Measurements from ENCODE around the gene WASL. TPM values are rescaled to one million over a fixed set of nuclear protein-coding genes. Genes with fewer than 3 reads are reported as not detected.
"Not testable (repeated sequence)": the region's sequence is repeated elsewhere in the genome, so short reads cannot be mapped to it uniquely, and the experiment has no call there.

Gene WASL
- total RNA-seq, 2 experiments from 2014 or later, result 7.1 to 7.3 TPM

GRCh38 chr7:123741940-123742339, 6.9 kb downstream of the WASL start:
- ChIA-PET POLR2A (no interaction called here), CTCF (interaction anchor here (1.6 kb wide), 1 partner anchor 40 kb away, joined by 4 read pairs; no protein-coding TSS in a partner anchor)
- H3K4me3 Mint-ChIP-seq, result no peak overlapping the region
- peaks cover 5% of the 10 kb centered on the region for H3K9me3 Mint-ChIP-seq
- H3K4me1 Mint-ChIP-seq, result peaks cover 43% of the 10 kb centered on the region
- no peak for DNase-seq
- peaks cover 20% of the 10 kb centered on the region for H3K36me3 Mint-ChIP-seq (ENCODE audit: low read depth)
- H3K27ac Mint-ChIP-seq, result no peak overlapping the region
- H3K27me3 Mint-ChIP-seq, result no peaks in the 10 kb centered on the region

GRCh38 chr7:123738808-123739207, 10.0 kb downstream of the WASL start:
- CTCF ChIA-PET, result no interaction called here
- H3K27ac Mint-ChIP-seq, result no peak overlapping the region
- H3K4me1 Mint-ChIP-seq, result peaks cover 27% of the 10 kb centered on the region
- H3K36me3 Mint-ChIP-seq (ENCODE audit: low read depth), result peaks cover 20% of the 10 kb centered on the region
- no peaks in the 10 kb centered on the region for H3K27me3 Mint-ChIP-seq
- POLR2A ChIA-PET, result no interaction called here
- H3K4me3 Mint-ChIP-seq, result no peak overlapping the region
- DNase-seq, result no peak
- peaks cover 13% of the 10 kb centered on the region for H3K9me3 Mint-ChIP-seq

GRCh38 chr7:123738356-123738755, 10.4 kb downstream of the WASL start:
- Mint-ChIP-seq H3K27me3 (no peaks in the 10 kb centered on the region), H3K9me3 (peaks cover 13% of the 10 kb centered on the region), H3K27ac (no peak overlapping the region), H3K4me3 (no peak overlapping the region), H3K4me1 (peaks cover 27% of the 10 kb centered on the region), H3K36me3 (ENCODE audit: low read depth) (peaks cover 24% of the 10 kb centered on the region)
- POLR2A ChIA-PET, result no interaction called here
- no peak for DNase-seq
- CTCF ChIA-PET, result no interaction called here

GRCh38 chr7:123737168-123737674, 11.6 kb downstream of the WASL start:
- CTCF ChIA-PET, result interaction anchor here (1.0 to 1.2 kb wide), 2 partner anchors 12 to 34 kb away, joined by 3 to 5 read pairs; no protein-coding TSS in a partner anchor
- H3K27me3 Mint-ChIP-seq, DNase-seq, H3K4me3 Mint-ChIP-seq, POLR2A ChIA-PET, H3K27ac Mint-ChIP-seq: not testable (repeated sequence)
- H3K9me3 Mint-ChIP-seq, result peaks cover 19% of the 10 kb centered on the region
- H3K36me3 Mint-ChIP-seq (ENCODE audit: low read depth), result peaks cover 30% of the 10 kb centered on the region
- peaks cover 22% of the 10 kb centered on the region for H3K4me1 Mint-ChIP-seq

GRCh38 chr7:123735539-123735938, 13.3 kb downstream of the WASL start:
- no peak for DNase-seq
- H3K4me3 Mint-ChIP-seq, result no peak overlapping the region
- H3K36me3 Mint-ChIP-seq (ENCODE audit: low read depth), result peaks cover 38% of the 10 kb centered on the region
- H3K9me3 Mint-ChIP-seq, result peaks cover 22% of the 10 kb centered on the region
- no peak overlapping the region for H3K27ac Mint-ChIP-seq
- no peaks in the 10 kb centered on the region for H3K27me3 Mint-ChIP-seq
- CTCF ChIA-PET, result interaction anchor here (1.0 kb wide), 1 partner anchor 13 kb away, joined by 3 read pairs; the partner anchor contains the start of gene WASL
- POLR2A ChIA-PET, result no interaction called here
- H3K4me1 Mint-ChIP-seq, result peaks cover 16% of the 10 kb centered on the region

- Mint-ChIP-seq H3K27ac (no peak overlapping the region), H3K27me3 (no peaks in the 10 kb centered on the region), H3K4me1 (peaks cover 16% of the 10 kb centered on the region), H3K36me3 (ENCODE audit: low read depth) (peaks cover 41% of the 10 kb centered on the region), H3K4me3 (no peak overlapping the region), H3K9me3 (peaks cover 22% of the 10 kb centered on the region)
- ChIA-PET CTCF (interaction anchor here (1.0 to 1.5 kb wide), 2 partner anchors 14 to 33 kb away, joined by 3 read pairs; partner anchors contain the start of gene WASL), POLR2A (no interaction called here)
- DNase-seq, result no peak
These were observed 14.3 kb downstream of the WASL start for GRCh38 chr7:123734498-123734897.

- H3K4me1 Mint-ChIP-seq, result peaks cover 23% of the 10 kb centered on the region
- no peak for DNase-seq
- H3K4me3 Mint-ChIP-seq, result no peak overlapping the region
- POLR2A ChIA-PET, result interaction anchor here (1.4 to 1.6 kb wide), 2 partner anchors 16 to 28 kb away, joined by 3 to 4 read pairs; partner anchors contain the start of gene WASL
- peaks cover 18% of the 10 kb centered on the region for H3K9me3 Mint-ChIP-seq
- no peak overlapping the region for H3K27ac Mint-ChIP-seq
- CTCF ChIA-PET, result no interaction called here
- H3K36me3 Mint-ChIP-seq (ENCODE audit: low read depth), result peaks cover 44% of the 10 kb centered on the region
- no peaks in the 10 kb centered on the region for H3K27me3 Mint-ChIP-seq
These were observed 16.3 kb downstream of the WASL start for GRCh38 chr7:123732413-123733091.

GRCh38 chr7:123729218-123729578, 19.6 kb downstream of the WASL start:
- no peaks in the 10 kb centered on the region for H3K27me3 Mint-ChIP-seq
- CTCF ChIA-PET, result interaction anchor here (0.5 kb wide), 1 partner anchor 41 kb away, joined by 3 read pairs; no protein-coding TSS in a partner anchor
- no peak overlapping the region for H3K27ac Mint-ChIP-seq
- POLR2A ChIA-PET, result interaction anchor here (1.2 kb wide), 1 partner anchor 172 kb away, joined by 4 read pairs; the partner anchor contains the start of gene NDUFA5
- H3K4me1 Mint-ChIP-seq, result peaks cover 36% of the 10 kb centered on the region
- peaks cover 41% of the 10 kb centered on the region for H3K36me3 Mint-ChIP-seq (ENCODE audit: low read depth)
- no peak overlapping the region for H3K4me3 Mint-ChIP-seq
- peaks cover 9% of the 10 kb centered on the region for H3K9me3 Mint-ChIP-seq
- no peak for DNase-seq

- Mint-ChIP-seq H3K4me3 (no peak overlapping the region), H3K36me3 (ENCODE audit: low read depth) (peaks cover 24% of the 10 kb centered on the region), H3K9me3 (peaks cover 4% of the 10 kb centered on the region), H3K27ac (no peak overlapping the region), H3K27me3 (no peaks in the 10 kb centered on the region), H3K4me1 (peaks cover 27% of the 10 kb centered on the region)
- ChIA-PET POLR2A (no interaction called here), CTCF (interaction anchor here (0.8 kb wide), 1 partner anchor 71 kb away, joined by 3 read pairs; no protein-coding TSS in a partner anchor)
- no peak for DNase-seq
These were observed 21.5 kb downstream of the WASL start for GRCh38 chr7:123727071-123727837.

GRCh38 chr7:123725586-123726171, 23.1 kb downstream of the WASL start:
- Mint-ChIP-seq H3K4me1 (peaks cover 25% of the 10 kb centered on the region), H3K27ac (no peak overlapping the region), H3K36me3 (ENCODE audit: low read depth) (peaks cover 16% of the 10 kb centered on the region), H3K4me3 (no peak overlapping the region), H3K9me3 (no peaks in the 10 kb centered on the region), H3K27me3 (no peaks in the 10 kb centered on the region)
- POLR2A ChIA-PET, result no interaction called here
- DNase-seq, result no peak
- CTCF ChIA-PET, result interaction anchor here (0.7 kb wide), 1 partner anchor 23 kb away, joined by 4 read pairs; the partner anchor contains the start of gene WASL

- H3K27ac Mint-ChIP-seq, result no peak overlapping the region
- H3K36me3 Mint-ChIP-seq (ENCODE audit: low read depth), result peaks cover 13% of the 10 kb centered on the region
- H3K4me1 Mint-ChIP-seq, result peaks cover 27% of the 10 kb centered on the region
- POLR2A ChIA-PET, result no interaction called here
- DNase-seq, result no peak
- CTCF ChIA-PET, result interaction anchor here (0.7 kb wide), 1 partner anchor 24 kb away, joined by 4 read pairs; the partner anchor contains the start of gene WASL
- H3K9me3 Mint-ChIP-seq, result no peaks in the 10 kb centered on the region
- H3K4me3 Mint-ChIP-seq, result no peak overlapping the region
- no peaks in the 10 kb centered on the region for H3K27me3 Mint-ChIP-seq
These were observed 24.0 kb downstream of the WASL start for GRCh38 chr7:123724817-123725253.

- Mint-ChIP-seq H3K4me1 (peaks cover 36% of the 10 kb centered on the region), H3K27ac (no peak overlapping the region), H3K36me3 (ENCODE audit: low read depth) (peaks cover 13% of the 10 kb centered on the region), H3K27me3 (no peaks in the 10 kb centered on the region), H3K4me3 (no peak overlapping the region), H3K9me3 (no peaks in the 10 kb centered on the region)
- DNase-seq, result no peak
- CTCF ChIA-PET, result interaction anchor here (1.1 to 1.2 kb wide), 2 partner anchors 21 to 25 kb away, joined by 3 read pairs; partner anchors contain the start of gene WASL
- POLR2A ChIA-PET, result no interaction called here
These were observed 24.9 kb downstream of the WASL start for GRCh38 chr7:123723913-123724312.

- H3K27ac Mint-ChIP-seq; H3K27me3 Mint-ChIP-seq; H3K9me3 Mint-ChIP-seq; DNase-seq; H3K36me3 Mint-ChIP-seq (ENCODE audit: low read depth); POLR2A ChIA-PET; H3K4me3 Mint-ChIP-seq: not testable (repeated sequence)
- peaks cover 22% of the 10 kb centered on the region for H3K4me1 Mint-ChIP-seq
- CTCF ChIA-PET, result interaction anchor here (1.7 kb wide), 1 partner anchor 13 kb away, joined by 4 read pairs; no protein-coding TSS in a partner anchor
These were observed 28.3 kb downstream of the WASL start for GRCh38 chr7:123720527-123720926.

Measured in activated CD4-positive, alpha-beta memory T cell treated with anti-CD3 and anti-CD28 coated beads, Interleukin-2, amount 10 ng/mL, durations not matched to agents 7 days and 5 days (primary cell).